PC-9 (cell line): ENCODE results near the gene CTBP2. TPM values are rescaled to one million over a fixed set of nuclear protein-coding genes. Genes with fewer than 3 reads are reported as not detected.

ENCODE experiments used
- BruUV-seq: library from RNA; stranded (reverse); fragments of 400-500 nt; replicated peaks from 2 replicates; lab custom pipeline; 2021; lab: Mats Ljungman, UMichigan
- CTCF ChIA-PET: fragments of 300-600 bp; sonication (Branson Sonifier 250); formaldehyde crosslinking; loops from one replicate; lab custom pipeline; 2022; ENCODE audit warnings: antibody characterized with exemption; lab: Charles Lee
- POLR2A ChIA-PET: fragments of 300-600 bp; sonication (Branson Sonifier 250); formaldehyde crosslinking; loops from one replicate; lab custom pipeline; 2022; ENCODE audit warnings: antibody characterized with exemption; ENCODE audit not compliant: unreplicated experiment; lab: Charles Lee
- DNase-seq, 2 experiments: peaks; one replicate each; pipeline versions ENCODE4 v3.0.0 to v3.0.0-alpha.2; 2015 to 2022; ENCODE audit warnings: mixed read lengths in 1 of 2
- H2AFZ ChIP-seq: fragments of 200-600 bp; sonication (generic); 2 replicates; pipeline ENCODE4 v1.8.1; 2017; ENCODE audit warnings: antibody characterized with exemption
- H3F3A ChIP-seq: fragments of 200-600 bp; sonication (generic); 2 replicates; pipeline ENCODE4 v1.8.1; 2017; ENCODE audit warnings: antibody characterized with exemption, mild to moderate bottlenecking, low read depth; ENCODE audit not compliant: insufficient read depth
- H3K27ac ChIP-seq: fragments of 200-600 bp; sonication (generic); 2 replicates; pipeline ENCODE4 v1.6.1; 2016; ENCODE audit warnings: mixed run types
- H3K27me3 ChIP-seq: fragments of 200-600 bp; sonication (generic); 2 replicates; pipeline ENCODE4 v1.6.1; 2016; ENCODE audit warnings: low read depth, mixed run types; ENCODE audit not compliant: insufficient read depth
- H3K36me3 ChIP-seq: fragments of 200-600 bp; sonication (generic); 2 replicates; pipeline ENCODE4 v1.6.1; 2016; ENCODE audit warnings: low read depth, mixed run types
- H3K4me1 ChIP-seq: fragments of 200-600 bp; sonication (generic); replicated peaks from 2 replicates; pipeline ENCODE4 v1.6.1; 2016; ENCODE audit warnings: mixed run types; ENCODE audit not compliant: insufficient read depth
- H3K4me2 ChIP-seq: fragments of 200-600 bp; sonication (generic); 2 replicates; pipeline ENCODE4 v1.6.1; 2017; ENCODE audit warnings: mixed run types
- H3K4me3 ChIP-seq: fragments of 200-600 bp; sonication (generic); 2 replicates; pipeline ENCODE4 v1.6.1; 2016; ENCODE audit warnings: mixed run types
- H3K79me2 ChIP-seq: fragments of 200-600 bp; sonication (generic); 2 replicates; pipeline ENCODE4 v1.6.1; 2017; ENCODE audit warnings: low read depth, mixed run types
- H3K9me2 ChIP-seq: fragments of 200-600 bp; sonication (generic); 2 replicates; pipeline ENCODE4 v1.8.1; 2017; ENCODE audit warnings: mild to moderate bottlenecking; ENCODE audit not compliant: insufficient read depth
- H3K9me3 ChIP-seq: fragments of 200-600 bp; sonication (generic); 2 replicates; pipeline ENCODE4 v1.8.1; 2016; ENCODE audit warnings: low read depth; ENCODE audit not compliant: insufficient read depth
- H4K20me1 ChIP-seq: fragments of 200-600 bp; sonication (generic); 2 replicates; pipeline ENCODE4 v1.8.1; 2017; ENCODE audit not compliant: insufficient read depth
- CTCF ChIP-seq: fragments of 200-600 bp; sonication (generic); conservative IDR thresholded peaks from 2 replicates; pipeline ENCODE4 v1.6.1; 2017; ENCODE audit warnings: mixed run types, antibody characterized with exemption, mild to moderate bottlenecking, moderate library complexity
- EZH2 ChIP-seq: fragments of 200-600 bp; sonication (generic); IDR thresholded peaks from 2 replicates; pipeline ENCODE4 v1.8.0; 2017; ENCODE audit warnings: antibody characterized with exemption, low read depth
- intact Hi-C: fragments of 100-400 bp; cut with micrococcal nuclease; formaldehyde crosslinking; loops from one replicate; pipeline ENCODE4 v1.10.0; 2022; ENCODE audit not compliant: unreplicated experiment
- total RNA-seq: library from RNA; stranded (reverse); gene quantifications from 2 replicates; pipeline ENCODE4 v1.2.3, GENCODE V29; 2021

The CTBP2 gene
- total RNA-seq, 1 experiment from 2014 or later = 60.5 TPM

GRCh38 chr10:125012851-125013528 is 147.4 kb downstream of the CTBP2 start:
- Histone ChIP-seq H3K9me3 (no peaks in the 10 kb centered on the region), H3K4me2 (no peak overlapping the region), H4K20me1 (peaks cover 8% of the 10 kb centered on the region; the same call in 1 of the 2 replicates), H3K4me3 (no peak overlapping the region), H3K4me1 (no peaks in the 10 kb centered on the region), H3K36me3 (no peaks in the 10 kb centered on the region), H3K27me3 (no peaks in the 10 kb centered on the region), H3K27ac (no peak overlapping the region), H2AFZ (no peak overlapping the region), H3F3A (no peaks in the 10 kb centered on the region), H3K9me2 (no peaks in the 10 kb centered on the region), H3K79me2 (peaks cover 21% of the 10 kb centered on the region; the same call in 1 of the 2 replicates)
- no TSS peak for BruUV-seq
- intact Hi-C loops = no loop called here
- no peak for DNase-seq
- TF ChIP-seq CTCF (no peak), EZH2 (no peak)
- ChIA-PET POLR2A (no interaction called here), CTCF (no interaction called here)

- H3K9me2 ChIP-seq = no peaks in the 10 kb centered on the region
- CTCF ChIA-PET = interaction anchor here (0.6 to 1.1 kb wide), 2 partner anchors 34 to 146 kb away, joined by 3 to 19 read pairs; no protein-coding TSS in a partner anchor
- peaks cover 20% of the 10 kb centered on the region; the same call in 1 of the 2 replicates for H3K79me2 ChIP-seq
- H3K27ac ChIP-seq = no peak overlapping the region
- no peak overlapping the region for H3K4me3 ChIP-seq
- no peaks in the 10 kb centered on the region for H3F3A ChIP-seq
- DNase-seq = no peak
- peaks cover 8% of the 10 kb centered on the region; the same call in 1 of the 2 replicates for H4K20me1 ChIP-seq
- BruUV-seq = no TSS peak
- no peak overlapping the region for H2AFZ ChIP-seq
- no peaks in the 10 kb centered on the region for H3K4me1 ChIP-seq
- intact Hi-C loops = no loop called here
- H3K4me2 ChIP-seq = no peak overlapping the region
- no peaks in the 10 kb centered on the region for H3K36me3 ChIP-seq
- POLR2A ChIA-PET = no interaction called here
- no peak for TF ChIP-seq CTCF
- no peak for TF ChIP-seq EZH2
- H3K27me3 ChIP-seq = no peaks in the 10 kb centered on the region
- H3K9me3 ChIP-seq = no peaks in the 10 kb centered on the region
Observed at GRCh38 chr10:125011926-125012705, 148.2 kb downstream of the CTBP2 start.

- BruUV-seq = no TSS peak
Observed at GRCh38 chr10:125011171-125011925, 149.0 kb downstream of the CTBP2 start.

More at GRCh38 chr10:125011171-125011925, 149.0 kb downstream of the CTBP2 start:
- Histone ChIP-seq H3K4me3 (no peak overlapping the region), H3K79me2 (peaks cover 20% of the 10 kb centered on the region; the same call in 1 of the 2 replicates), H3K9me2 (no peaks in the 10 kb centered on the region), H3K36me3 (no peaks in the 10 kb centered on the region), H3K9me3 (no peaks in the 10 kb centered on the region), H3K27me3 (no peaks in the 10 kb centered on the region), H3K4me1 (no peaks in the 10 kb centered on the region), H3K27ac (no peak overlapping the region), H2AFZ (no peak overlapping the region), H4K20me1 (peaks cover 6% of the 10 kb centered on the region; the same call in 1 of the 2 replicates), H3K4me2 (no peak overlapping the region), H3F3A (no peaks in the 10 kb centered on the region)
- POLR2A ChIA-PET = interaction anchor here (0.6 kb wide), 1 partner anchor 374 kb away, joined by 3 read pairs; no protein-coding TSS in a partner anchor
- TF ChIP-seq EZH2 = no peak
- no peak for TF ChIP-seq CTCF
- no peak for DNase-seq
- CTCF ChIA-PET = interaction anchor here (0.5 to 1.1 kb wide), 4 partner anchors 18 to 172 kb away, joined by 3 to 19 read pairs (median 5); no protein-coding TSS in a partner anchor
- intact Hi-C loops = no loop called here
